Muscle of arm (tissue), 12 donors: Measurements from ENCODE around the gene TICRR. TPM values are rescaled to one million over a fixed set of nuclear protein-coding genes. Genes with fewer than 3 reads are reported as not detected.

Experiments used
- DNase-seq: peaks from one replicate; pipeline ENCODE4 v3.0.0-alpha.2; 2013
- polyA plus RNA-seq, 12 donors: library from polyadenylated mRNA; unstranded; fragments of 120-200 nt; gene quantifications; one replicate each; pipeline ENCODE4 v1.2.1, GENCODE V29; 2013; ENCODE audit not compliant: insufficient read length in 12 of 12

TICRR gene
- polyA plus RNA-seq, 12 donors = 2.6 to 9.6 (median 4.9) TPM; not detected in 1

DNA sequence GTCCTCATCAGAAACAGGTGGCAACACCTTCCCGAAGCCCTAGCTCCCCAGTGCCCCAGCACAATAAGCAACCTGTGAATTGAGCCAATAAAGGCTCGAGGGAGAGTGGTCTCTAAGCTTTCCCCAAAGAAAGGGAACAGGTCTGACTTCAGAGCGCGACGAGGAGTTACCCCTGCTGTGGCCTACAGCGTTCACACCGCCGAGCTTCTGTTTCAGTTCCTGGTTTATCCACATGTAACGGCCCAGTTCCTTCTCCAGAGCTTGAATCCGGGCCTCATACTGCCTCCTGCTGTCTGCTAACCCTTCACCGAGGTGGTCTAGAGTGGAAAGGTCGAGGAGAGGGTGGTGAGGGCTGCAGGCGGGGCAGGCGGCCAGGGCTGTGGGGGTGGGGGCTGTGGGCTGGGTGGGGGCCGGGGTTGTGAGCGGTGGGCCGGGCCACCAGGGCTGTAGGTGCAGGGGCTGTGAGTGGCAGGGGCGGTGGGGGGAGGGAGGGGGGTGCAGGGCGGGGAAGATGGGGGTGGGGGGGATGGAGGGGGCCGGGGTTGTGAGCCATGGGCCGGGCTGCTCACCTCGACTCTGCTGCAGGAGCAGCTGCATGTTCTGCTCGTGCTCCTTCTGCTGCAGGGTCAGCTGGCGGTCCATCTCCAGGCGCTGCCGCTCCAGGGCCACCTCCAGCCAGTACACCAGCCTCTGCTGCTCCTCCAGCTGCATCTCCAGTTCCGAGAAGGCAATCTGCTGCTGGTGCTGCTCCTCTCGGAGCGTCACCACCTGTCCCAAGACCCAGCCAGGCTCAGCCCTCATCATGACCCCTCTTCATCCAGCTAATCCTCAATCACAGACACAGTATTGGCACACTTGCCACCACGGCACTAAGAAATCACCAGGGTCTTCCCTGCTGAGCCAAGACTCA, 53.8 kb downstream of the TICRR start:
- DNase-seq = no peak

DNA sequence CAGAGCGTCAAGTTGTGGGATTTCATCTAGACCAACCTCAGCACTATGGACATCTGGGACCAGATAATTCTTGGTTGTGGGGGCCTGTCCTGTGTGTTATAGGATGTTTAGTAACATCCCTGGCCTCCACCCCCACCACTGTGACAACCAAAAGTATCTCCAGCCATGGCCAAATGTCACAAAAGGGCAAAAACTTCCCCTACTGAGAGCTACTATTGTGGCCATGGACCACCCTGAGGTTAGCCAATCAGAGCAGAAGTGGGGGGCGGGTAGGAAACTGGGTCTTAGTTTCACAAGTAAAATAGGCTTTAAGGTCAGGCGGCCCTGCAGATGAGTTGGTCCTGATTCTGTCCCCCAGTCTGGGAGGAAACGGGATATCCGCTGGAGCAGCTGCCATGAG, 54.6 kb downstream of the TICRR start:
- no peak for DNase-seq

DNA sequence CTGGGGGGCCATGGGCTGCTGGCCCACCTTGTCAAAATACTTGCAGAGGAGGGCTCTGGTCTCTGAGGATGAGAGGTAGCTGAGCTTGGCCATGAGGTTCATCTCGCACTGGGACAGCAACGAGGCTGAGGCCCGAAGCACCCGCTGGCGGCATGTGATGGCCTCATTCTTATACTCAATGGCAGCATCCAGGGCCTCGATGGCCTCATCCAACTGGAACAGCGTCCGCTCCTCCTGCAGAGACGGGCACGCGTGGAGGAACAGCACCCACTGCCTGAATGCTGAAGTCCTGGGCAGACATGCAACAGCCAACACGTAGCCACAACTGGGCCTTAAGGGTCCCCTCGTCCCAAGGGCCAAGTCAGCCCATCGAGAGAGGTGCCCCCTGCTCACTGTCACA, 55.0 kb downstream of the TICRR start:
- DNase-seq = no peak

DNA sequence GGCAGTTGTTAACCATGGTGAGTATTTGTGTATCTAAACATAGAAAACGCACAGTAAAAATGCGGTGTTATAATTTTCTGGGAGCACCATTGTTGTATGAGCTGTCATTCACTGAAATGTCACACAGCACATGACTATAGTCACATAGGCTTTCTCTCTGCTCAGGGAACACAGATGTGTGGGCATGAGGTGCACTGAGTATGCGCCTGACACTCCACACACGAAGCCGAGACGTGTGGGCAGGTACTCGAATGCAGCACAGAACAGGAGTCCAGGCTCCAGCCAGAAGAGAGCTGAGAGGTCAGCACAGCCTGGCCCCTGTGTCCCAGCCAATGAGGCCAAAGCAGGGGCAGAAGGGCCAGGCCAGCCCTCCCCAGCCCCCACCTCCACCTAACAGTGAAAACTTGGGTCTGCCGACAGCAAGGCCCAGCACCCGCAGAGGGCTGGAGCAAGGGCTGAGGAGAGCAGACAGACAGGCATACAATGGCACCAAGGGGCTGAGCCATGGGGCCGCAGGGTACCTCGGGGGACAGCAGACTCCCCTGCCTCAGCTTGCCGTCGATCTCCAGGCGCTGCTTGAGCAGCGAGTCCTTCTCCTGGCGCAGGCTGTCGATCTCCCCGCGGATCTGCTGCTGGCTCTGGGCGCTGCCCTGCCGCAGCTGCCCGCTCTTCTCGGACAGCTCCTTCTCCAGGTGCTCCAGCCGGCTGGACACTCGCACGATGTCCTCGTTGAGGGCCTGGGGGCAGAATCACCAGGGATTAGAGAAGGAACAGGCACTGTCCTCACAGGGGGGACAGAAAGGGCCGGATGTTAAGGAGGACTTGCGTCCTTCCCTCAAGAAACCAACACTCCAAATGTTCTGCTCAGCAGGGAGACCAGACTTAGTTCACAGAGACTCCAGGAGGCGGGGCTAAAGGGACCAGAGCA, 56.0 kb downstream of the TICRR start:
- no peak for DNase-seq

DNA sequence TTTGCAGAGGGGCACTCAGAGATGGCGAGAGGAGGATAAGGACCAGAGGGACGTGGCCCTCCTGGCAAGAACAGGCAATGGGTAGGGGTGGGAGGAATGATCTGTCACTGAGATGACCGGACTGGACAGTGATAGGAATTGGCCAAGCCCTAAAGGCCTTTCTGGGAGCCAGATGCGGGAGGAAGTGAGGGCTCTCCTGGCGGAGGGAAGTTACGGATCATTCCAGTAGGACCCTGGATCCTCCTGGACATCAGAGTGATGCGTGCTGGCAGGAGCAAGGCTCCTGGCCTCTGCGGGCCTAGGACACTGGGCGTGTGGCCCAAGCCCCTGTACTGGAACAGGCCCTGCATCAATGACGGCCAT, 56.6 kb downstream of the TICRR start:
- no peak for DNase-seq

DNA sequence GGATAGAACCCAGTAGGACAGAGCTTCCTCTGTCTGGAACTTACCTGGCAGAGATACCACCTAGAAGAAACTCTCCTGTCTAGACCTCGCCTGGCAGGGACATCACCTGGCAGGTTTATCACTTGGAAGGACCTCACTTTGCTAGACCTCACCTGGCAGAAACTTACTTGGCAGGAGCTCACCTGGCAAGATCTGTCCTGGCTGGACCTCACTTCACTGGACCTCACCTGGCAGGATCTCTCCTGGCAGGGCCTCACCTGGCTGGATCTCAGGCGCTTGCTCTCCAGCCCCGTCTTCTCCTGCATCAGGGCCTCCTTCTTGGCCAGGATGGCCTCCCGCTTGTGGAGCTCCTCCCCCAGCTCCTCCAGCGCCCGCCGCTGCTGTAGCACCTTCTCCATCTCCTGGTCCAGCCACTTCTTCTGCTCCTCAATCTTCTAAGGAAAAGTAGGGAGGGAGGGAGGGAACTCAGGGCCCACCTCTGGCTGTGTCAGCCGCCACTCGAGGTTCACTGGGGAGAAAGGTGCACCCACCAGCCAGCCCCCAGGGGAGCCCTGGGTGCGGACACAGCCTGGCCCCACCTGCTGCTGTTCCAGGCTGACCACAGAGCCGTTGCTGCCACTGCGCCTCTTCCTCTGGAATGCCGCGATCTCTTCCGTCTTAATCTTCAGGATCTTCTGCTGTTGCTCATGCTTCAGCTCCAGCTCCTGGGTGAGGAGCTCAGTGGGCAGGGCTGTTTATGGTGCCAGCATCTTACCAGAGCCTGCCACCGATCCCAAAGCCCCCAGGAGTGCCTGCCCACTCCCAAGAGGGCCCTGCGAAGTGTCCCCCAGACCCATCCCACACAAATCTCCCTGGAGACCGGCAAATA, 57.5 kb downstream of the TICRR start:
- DNase-seq = no peak

DNA sequence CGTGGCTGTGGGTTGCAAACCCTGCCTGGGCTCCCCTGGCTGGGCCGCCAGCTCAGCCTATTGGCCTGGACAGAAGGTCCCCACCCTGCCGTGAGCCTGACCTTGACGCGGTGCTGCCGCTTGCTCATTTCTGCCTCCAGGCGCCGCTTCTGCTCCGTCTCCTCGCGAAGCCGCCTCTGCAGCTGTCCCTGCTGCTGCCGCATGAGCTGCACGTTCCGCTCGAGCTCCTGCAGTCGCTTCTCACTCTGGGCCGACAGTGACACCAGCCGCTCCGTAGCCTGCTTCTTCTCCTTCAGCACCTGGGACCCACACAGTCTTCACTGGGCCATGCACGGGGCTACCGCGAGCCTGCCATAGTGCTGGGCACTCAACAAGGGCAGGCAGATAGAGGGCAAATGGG, 58.3 kb downstream of the TICRR start:
- DNase-seq = no peak

DNA sequence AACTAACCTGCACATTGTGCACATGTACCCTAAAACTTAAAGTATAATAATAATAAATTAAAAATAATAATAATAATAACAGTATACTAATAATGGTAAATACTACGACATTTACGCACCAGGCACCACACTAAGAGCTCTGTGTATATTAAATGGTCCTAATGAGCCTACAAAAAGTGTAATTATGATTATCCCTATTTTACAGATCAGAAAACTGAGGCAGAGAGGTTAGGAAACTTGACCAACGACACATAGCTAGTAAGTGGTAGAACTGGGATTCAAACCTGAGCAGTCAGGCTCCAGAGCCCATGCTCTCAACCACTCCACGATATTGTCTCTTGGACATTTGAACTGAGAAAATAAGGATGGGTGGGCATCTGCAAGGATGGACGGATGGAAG, 65.0 kb downstream of the TICRR start:
- no peak for DNase-seq

DNA sequence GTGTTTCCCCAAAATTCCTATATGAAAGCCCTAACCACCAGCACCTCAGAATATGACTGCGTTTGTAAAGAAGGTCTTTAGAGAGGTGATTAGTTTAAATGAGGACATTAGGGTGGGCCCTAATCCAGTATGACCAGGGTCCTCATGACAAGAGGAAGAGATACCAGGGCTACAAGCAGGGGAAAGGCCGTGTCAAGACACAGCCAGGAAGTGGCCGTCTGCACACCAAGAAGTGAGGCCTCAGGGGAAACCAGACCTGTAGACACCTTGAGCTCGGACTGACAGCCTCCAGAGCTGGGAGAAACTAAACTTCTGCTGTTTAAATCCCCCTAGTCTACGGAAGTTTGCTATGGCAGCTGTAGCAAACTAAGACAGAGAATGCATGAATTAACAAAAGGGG, 65.8 kb downstream of the TICRR start:
- DNase-seq = no peak

DNA sequence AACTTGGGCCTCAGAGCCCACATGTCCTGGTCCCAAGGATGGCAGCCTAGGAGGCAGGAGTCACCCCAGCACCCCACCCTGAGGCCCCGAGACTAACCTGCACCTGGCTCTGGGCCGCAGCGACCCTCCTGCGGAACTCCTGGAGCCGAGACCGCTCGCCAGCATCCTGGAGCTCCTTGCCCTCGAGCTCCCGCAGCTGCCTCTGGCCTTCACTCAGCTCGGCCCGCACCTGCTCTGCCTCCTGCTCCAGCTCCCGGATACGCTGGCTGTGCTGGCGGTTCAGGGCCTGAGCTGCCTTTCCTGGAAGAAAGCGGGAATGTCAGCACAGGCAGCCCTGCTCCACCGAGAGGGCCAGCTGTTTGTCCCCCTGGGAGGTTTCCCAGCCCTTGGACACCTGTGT, 66.8 kb downstream of the TICRR start:
- DNase-seq = no peak

DNA sequence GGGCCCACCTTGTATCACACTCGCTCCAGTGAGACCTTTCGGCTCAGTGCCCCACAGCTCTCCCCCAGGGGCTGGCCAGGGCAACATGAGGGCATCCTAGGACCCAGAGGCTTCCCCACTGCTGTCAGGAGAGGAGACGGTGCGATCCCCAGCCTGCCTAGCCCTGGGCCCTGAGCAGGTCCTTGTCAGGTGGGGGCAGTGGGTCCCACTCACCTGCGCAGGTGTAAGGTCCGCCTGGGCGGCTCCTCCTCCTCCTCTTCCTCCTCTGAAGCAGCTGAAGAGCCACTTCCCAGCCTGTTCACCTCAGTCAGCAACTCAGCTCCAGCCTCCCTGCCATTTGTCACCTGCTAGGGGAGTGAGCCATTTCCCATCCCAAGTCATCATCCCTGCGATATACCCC, 70.4 kb downstream of the TICRR start:
- no peak for DNase-seq

DNA sequence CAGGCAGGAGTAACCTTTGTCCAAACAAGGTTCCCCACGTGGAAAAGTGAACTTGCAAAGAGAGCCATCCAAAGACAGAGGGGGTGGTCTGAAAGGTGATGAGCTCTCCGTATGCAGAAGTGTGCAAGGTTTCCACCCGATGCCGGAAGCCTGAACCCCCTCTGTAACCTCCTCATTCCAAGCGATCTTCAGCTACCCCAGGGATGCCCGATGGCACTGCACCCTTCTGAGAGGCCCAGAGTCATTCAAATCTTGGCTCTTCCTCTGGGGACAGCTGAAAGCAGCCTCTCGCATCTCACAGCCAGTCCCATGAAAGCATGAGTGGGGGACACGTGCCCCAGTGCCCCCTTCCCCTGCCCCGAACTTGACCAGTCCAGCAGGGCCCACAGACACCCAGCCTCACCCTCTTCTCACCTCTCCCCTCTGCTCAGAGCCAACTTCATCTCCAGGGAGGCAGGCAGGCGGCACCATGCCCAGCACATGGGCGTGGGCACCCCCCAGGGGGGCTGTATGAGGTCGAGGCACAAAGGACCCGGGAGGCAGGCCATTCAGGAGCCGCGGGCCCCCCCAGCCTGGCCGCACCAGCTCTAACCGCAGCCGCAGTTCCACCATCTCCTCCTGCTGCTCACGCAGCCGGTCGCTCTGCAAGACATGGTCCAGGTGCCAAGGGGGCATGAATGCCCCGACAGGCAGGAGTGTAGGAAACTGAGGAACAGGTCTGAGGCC, 71.3 kb downstream of the TICRR start:
- DNase-seq = no peak

DNA sequence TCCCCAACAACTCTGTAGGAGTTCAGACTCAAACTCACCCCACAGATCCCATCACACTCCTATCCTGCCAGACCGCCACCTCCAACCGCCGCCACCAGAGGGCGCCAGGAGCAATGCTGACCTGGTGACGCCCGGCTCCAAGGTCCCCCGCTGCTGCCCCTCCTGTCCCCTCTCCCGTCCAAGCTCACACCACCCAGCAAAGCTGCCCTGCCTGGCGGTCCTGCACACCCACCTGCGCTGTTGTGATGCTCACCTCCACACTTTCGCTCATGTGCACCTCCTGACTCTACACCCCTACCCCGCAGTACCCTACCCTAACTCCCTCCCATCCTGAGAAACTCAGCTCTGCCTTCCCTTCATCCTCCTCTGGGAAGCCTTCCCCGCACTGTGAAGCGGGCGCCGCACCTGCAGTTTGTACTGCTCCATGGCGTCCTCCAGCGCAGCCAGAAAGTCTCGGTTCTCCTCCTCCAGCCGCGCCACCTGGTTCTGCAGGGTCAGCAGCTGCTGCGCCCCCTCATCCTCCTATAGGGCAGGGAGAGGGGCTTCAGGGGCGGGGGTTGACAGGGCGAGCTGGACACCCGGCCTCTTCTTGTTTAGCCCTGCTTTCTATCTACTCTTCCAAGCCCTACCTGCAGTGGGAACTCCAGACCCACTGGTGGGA, 72.1 kb downstream of the TICRR start:
- peak; percentile 64 for DNase-seq

DNA sequence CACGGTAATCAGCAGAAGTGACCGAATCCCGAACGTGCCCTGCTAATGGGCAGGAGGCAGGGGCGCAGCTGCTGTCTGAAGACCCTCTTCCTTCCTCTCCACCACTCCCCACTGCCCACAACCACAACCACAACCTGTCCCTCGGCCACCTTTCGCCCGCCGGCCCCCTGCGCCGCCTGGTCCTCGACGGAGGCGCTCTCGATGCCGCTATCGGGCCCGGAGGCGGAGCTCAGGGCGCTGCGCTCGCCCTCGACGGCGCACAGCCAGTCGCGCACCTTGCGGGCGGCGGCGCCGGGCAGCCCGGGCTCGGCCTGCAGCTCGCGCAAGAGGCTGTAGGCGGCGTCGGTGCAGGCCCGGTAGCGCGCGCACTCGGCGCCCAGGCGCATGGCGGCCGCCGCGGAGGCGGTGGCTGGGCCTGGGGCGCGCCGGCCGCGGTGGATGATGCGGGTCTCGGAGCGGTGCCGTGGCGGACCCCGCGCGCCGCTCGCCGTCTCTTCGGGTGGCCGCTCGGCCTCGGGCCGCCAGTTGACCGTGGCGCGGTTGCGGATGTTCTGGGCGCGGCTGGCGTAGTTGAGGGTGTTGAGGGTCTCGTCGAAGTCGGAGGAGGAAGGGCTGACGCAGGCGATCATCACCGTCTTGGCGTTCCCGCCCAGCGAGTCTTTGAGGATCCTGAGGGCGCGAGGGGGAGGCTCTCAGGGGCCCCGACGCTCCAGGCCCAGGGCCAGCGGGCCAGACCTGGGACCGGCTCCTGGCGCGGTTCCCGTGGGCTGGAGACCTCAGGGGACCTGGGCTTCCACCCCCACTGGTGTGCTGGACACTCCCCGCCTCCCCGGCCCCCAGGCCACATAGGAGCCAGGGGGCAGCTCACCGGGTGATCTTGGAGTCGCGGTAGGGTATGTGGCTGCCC, 73.1 kb downstream of the TICRR start:
- DNase-seq = no peak

DNA sequence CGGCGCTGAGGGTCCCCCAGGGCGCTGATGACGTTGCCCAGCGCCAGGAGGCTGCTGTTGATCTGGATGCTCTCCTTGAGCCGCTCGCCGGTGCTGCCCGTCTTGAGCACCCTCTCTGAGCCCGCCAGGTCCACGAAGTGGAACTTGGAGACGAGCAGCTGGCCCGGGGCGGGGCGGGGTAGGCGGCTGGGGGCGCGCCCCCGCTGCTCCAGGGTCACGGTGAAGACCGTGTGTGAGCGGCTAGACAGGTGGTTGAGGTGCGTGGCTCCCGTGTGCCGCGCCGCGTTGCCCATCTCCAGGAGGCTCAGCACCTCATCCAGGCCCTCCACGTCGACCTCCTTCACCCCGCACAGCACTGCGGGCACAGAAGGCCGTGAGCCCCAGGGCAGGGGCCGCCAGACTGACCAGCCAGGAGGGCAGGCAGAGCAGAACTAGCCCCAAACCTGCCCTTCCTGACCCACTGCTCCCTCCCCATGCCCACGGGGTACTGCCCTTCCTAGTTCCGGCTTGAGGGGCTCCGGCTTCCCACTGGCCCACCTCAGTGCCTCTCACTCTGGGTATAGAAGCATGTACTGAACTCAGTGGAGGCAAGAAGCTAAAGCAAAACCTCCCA, 73.8 kb downstream of the TICRR start:
- DNase-seq = no peak

DNA sequence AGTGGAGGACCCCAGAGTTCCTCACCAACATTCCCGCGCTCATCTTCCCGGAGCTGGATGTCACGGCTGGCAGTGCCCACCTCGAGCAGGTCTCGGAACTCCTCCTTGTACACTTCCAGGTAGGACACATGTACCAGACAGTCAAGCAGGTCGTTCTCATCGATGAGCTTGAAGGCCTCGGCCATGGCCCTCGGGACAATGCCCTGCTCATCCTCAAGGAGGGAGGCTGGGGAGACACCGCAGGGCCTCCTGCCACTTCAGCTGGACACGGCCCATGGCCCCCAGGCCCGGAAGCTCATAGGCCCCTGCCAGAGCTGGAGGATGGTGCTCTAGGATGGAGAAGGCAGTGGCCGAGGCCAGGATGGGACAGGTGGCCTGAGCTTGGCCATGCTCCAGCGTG, 74.4 kb downstream of the TICRR start:
- no peak for DNase-seq

DNA sequence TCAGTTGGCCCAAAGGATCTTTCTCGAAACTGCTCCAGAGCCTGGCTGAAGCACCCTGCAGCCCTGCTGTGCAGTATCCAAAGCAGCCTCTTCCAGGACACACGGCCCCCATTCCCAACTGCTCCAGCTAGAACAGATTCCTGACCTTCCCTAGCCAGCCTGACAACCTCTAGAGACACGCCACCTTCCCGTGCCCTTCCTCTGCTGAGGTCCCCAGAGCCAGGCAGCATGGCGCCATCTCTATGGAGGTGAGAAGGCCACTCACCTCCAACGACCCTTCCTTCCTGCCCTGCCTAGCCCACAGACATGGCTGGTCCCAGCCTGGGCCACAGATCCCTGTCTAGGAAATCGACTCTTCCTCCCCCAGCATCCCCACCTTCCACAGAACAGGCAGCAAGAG, 76.9 kb downstream of the TICRR start:
- DNase-seq = no peak

DNA sequence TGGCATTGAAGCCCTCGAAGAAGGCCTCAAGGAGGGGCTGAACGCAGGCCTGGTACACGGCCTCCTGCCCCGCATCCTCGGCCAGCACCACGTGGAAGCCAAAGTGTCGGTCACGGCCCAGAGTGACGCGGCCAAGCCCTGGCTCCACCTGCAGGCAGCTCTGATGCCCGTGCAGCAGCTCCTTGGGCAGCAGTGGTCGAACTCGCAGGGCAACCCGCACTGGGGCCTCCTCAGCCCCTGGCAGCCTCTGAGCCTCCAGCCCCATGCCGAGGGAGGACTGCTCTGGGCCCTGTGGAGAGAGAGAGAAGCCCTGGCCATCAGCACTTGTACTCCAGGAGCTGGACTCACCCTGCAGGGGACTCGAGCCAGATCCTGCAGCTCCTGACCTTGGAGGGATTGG, 77.4 kb downstream of the TICRR start:
- no peak for DNase-seq

DNA sequence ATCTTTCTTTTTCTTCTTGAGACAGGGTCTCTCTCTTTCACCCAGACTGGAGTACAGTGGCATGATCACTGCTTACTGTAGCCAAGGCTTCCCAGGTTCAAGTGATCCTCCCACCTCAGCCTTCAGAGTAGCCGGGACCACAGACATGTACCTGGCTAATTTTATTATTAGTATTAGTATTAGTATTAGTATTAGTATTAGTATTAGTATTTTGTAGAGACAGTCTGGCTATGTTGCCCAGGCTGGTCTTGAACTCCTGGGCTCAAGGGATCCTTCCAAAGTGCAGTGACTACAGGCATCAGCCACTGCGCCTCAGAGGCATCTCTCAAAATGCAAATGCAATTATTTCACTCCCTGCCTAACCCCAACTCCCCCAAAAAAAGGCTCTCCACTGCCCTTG, 78.3 kb downstream of the TICRR start:
- DNase-seq = no peak
